ENCODE data around the gene KRTAP5-9. TPM values are rescaled to one million over a fixed set of nuclear protein-coding genes. Genes with fewer than 3 reads are reported as not detected.
"Not testable (repeated sequence)": the region's sequence is repeated elsewhere in the genome, so short reads cannot be mapped to it uniquely, and the experiment has no call there.

KRTAP5-9 gene
- polyA plus RNA-seq, 10 donors = 0.15 to 0.35 (median 0.21) TPM; not detected in 7

GRCh38 chr11:71558996-71559395 is 10.8 kb downstream of the KRTAP5-9 start:
- no peak for DNase-seq

DNA sequence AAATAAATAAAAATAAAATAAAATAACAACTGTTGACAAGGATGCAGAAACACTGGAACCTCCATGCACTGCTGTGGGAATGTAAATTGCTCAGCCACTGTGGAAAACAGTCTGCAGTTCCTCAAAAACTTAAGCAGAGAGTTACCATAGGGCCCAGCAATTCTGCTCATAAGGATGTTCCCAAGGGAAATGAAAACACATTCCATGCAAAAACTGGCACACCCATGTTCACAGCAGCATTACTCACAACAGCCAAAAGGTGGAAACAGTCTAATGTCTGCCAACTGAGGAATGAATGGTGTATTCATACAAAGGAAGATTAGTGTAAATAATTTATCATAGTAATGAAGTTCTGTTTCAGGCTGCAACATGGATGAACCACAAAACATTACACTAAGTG is 13.9 kb downstream of the KRTAP5-9 start:
- DNase-seq = no peak

DNA sequence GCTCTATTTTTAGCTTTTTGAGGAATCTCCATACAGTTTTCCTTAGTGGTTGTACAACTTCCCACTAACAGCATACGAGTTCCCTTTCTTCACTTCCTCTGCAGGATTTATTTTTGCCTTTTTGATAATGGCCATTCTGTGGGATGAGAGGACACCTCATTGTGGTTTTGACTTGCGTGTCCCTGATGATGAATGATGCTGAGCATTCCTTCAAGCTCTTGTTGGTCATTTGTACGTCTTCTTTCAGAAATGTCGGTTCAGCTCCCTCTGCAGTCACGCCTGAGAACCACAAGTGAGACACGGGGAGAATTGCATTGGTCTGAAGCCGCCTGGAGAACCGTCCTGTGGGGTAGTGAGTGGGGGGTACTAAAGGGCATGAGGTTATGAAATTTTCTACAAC is 15.2 kb downstream of the KRTAP5-9 start:
- DNase-seq = no peak

GRCh38 chr11:71564430-71564829 is 16.2 kb downstream of the KRTAP5-9 start:
- no peak for DNase-seq

GRCh38 chr11:71565263-71565662 is 17.0 kb downstream of the KRTAP5-9 start, which contains the start of gene KRTAP5-10:
KRTAP5-10 (plus strand) TSS chr11:71565563; CDS start chr11:71565588, 25 bp downstream.
- no peak for DNase-seq

- no peak for DNase-seq
Measured at GRCh38 chr11:71566081-71566620, 17.9 kb downstream of the KRTAP5-9 start.

DNA sequence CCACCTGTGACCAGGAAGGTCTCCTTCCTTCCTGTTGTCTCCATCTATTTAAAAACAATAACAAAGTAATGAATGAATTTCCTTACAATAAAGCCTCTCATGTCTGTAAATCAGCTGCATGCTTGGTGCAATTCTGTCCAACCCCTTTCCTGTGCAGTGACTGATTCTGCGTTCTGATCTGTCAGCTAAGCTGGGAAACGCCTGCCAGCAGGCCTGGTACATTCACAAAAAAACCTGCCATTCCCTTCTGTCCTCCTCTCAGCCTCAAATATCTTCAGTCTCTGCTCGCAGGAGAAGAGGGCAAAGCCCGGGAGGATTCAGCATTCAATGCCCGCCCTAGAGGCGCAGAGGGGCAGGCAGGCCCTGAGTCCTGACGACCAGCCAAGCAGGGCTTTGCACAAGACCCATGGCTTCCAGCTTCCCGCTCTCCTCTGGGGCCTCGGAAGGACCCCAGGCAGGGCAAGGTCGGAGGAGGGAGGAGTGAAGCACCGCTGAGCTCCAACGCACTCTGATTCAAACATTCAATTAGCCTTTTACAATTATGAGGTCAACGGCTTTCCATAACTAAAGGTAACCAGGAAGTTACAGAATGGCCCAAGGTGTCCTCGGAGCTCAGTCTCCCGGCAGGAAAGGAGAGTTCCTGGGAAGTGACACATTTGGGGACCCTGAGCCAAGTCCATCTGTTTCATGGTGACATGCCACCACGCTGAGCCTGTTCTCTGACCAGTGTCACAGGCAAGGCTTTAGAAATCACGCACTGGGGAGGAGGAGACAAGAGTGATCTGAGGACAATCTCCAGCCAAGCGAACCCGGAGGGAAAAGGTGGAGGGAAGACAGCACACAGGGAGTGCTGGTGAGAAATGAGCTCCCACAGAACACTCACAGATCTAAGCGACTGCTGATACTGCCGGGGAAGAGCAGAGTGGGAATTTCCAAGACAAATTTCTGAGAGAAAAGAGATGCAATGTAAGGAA is 18.7 kb downstream of the KRTAP5-9 start:
- DNase-seq = not testable (repeated sequence)

DNA sequence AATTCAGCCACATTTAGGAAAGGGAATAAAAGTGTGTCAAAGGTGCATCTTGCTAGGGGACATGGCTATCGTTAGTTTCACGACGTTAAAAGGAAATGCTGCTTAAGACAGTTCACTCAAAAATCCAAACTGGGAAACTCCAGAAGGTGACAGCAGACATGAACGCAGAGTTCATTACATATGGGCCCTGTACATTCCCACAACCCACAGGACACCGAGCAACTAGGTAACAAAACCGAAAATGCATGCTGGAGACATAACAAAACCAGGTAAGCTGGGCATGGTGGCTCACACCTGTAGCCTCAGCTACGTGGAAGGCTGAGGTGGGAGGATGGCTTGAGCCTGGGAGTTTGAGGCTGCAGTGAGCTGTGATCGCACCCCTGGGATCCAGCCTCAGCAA is 19.4 kb downstream of the KRTAP5-9 start:
- not testable (repeated sequence) for DNase-seq

- peak; percentile 14 to 61 (median 36) for DNase-seq
Measured at GRCh38 chr11:71568704-71569349, 20.6 kb downstream of the KRTAP5-9 start.

GRCh38 chr11:71571101-71571850 is 23.1 kb downstream of the KRTAP5-9 start:
- not testable (repeated sequence) for DNase-seq

GRCh38 chr11:71572811-71573210 is 24.6 kb downstream of the KRTAP5-9 start:
- DNase-seq = no peak

GRCh38 chr11:71574418-71574817 is 26.2 kb downstream of the KRTAP5-9 start:
- DNase-seq = no peak

DNA sequence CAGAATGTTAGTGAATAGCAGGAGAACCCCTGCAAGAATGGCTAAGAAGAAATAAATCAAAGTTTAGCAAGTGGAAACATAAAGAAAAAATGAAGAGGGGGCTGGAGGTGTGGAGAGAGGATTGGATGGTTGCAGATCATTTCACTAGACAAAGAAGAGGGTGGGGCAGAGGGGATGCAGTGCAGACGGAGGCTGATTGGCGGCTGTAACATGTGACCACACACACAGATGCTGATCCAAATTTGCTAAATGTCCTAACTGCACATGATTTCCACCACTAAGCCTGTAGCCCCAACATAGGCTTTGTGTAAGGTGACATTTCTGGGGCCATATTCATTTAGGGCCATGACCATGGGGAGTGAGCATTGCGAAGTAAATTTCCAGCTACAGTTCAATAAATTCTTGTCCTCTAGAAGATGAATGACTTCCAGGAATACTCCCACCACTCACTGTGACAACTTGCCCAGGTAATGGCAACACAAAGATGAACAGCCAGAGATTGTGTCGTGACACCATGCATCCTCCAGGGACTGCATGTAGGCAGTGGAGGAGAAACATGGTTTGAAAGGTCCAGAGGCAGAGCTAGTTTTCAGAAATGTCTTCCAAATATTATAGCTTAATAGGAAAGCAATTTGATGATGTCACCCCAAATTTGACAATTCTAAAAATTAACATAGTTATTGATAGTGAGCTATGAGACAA is 27.7 kb downstream of the KRTAP5-9 start:
- DNase-seq = no peak

- DNase-seq = not testable (repeated sequence)
Measured at GRCh38 chr11:71576688-71577465, 28.7 kb downstream of the KRTAP5-9 start.

- DNase-seq = no peak
Measured at GRCh38 chr11:71577469-71578004, 29.3 kb downstream of the KRTAP5-9 start.

DNA sequence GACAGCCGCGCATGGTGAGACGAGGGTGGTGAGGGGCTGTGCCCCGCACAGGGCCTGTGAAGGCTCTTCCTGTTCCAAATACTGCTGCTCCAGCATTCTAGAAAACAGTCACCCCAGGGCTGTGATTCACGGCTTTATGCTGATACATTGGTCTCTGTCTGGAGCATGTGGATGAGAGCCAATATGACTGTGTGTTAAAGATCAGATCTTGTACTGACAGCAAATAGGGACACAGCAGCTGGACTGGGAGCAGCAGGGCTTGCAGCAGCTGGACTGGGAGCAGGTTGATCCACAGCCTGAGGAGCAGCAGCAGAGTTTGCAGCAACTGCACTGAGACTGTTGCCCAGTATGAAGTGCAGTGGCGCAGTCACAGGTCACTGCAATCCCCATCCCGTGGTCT is 31.3 kb downstream of the KRTAP5-9 start:
- peak in 1 of 3 donors; percentile 33 for DNase-seq

- DNase-seq = peak; percentile 37 to 63 (median 43)
Measured at GRCh38 chr11:71580057-71581003, 32.1 kb downstream of the KRTAP5-9 start.

GRCh38 chr11:71581826-71582225 is 33.6 kb downstream of the KRTAP5-9 start:
- no peak for DNase-seq

Data from muscle of back (tissue), 11 donors.